ENCODE data around the gene REC114. TPM values are rescaled to one million over a fixed set of nuclear protein-coding genes. Genes with fewer than 3 reads are reported as not detected.

The REC114 gene
- total and polyA plus RNA-seq, 2 of the 8 experiments (the other 6 are each of a cell fraction or from before 2014, with no cell fraction given) = 0.12 TPM; not detected in 1

GRCh38 chr15:73476704-73477216 lies 33.8 kb downstream of the REC114 start (continued):
- no peak for TF ChIP-seq TEAD4 (IDR thresholded peaks at IDR 0.05; ENCODE audit: low read depth, low read length)
